Measurements from ENCODE around the gene MED26. TPM values are rescaled to one million over a fixed set of nuclear protein-coding genes. Genes with fewer than 3 reads are reported as not detected.

Gene MED26
- total RNA-seq, 1 experiment from 2014 or later: 15.6 TPM

DNA sequence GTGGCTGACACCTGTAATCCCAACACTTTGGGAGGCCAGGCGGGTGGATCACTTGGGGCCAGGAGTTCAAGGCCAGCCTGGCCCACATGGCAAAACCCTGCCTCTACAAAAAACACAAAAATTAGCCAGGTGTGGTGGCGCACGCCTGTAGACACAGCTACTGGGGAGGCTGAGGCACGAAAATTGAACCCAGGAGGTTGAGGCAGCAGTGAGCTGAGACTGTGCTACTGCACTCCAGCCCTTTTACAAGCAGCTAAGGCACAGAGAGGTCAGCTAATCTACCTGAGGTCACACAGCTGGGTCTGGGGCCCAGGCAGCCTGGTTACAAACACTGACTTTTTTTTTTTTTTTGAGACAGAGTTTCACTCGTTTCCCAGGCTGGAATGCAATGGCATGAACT lies 27.2 kb downstream of the MED26 start:
- H3K27ac ChIP-seq (ENCODE audit: low read depth, low read length, poor library complexity, severe bottlenecking): no peak overlapping the region
- no peaks in the 10 kb centered on the region for H3K36me3 ChIP-seq (ENCODE audit: insufficient read depth, low read length, poor library complexity, severe bottlenecking)
- intact Hi-C loops (cut with micrococcal nuclease; ENCODE audit: unreplicated experiment): no loop called here
- no peak overlapping the region for H3K4me3 ChIP-seq (ENCODE audit: low read depth, low read length, poor library complexity, severe bottlenecking)
- BruUV-seq (replicated peaks): no TSS peak
- no peaks in the 10 kb centered on the region for H3K9me3 ChIP-seq (ENCODE audit: low read depth, low read length, poor library complexity, severe bottlenecking)
- ChIA-PET CTCF (no interaction called here), POLR2A (ENCODE audit: low non-redundant PET) (no interaction called here)
- TF ChIP-seq, protein P1, sequence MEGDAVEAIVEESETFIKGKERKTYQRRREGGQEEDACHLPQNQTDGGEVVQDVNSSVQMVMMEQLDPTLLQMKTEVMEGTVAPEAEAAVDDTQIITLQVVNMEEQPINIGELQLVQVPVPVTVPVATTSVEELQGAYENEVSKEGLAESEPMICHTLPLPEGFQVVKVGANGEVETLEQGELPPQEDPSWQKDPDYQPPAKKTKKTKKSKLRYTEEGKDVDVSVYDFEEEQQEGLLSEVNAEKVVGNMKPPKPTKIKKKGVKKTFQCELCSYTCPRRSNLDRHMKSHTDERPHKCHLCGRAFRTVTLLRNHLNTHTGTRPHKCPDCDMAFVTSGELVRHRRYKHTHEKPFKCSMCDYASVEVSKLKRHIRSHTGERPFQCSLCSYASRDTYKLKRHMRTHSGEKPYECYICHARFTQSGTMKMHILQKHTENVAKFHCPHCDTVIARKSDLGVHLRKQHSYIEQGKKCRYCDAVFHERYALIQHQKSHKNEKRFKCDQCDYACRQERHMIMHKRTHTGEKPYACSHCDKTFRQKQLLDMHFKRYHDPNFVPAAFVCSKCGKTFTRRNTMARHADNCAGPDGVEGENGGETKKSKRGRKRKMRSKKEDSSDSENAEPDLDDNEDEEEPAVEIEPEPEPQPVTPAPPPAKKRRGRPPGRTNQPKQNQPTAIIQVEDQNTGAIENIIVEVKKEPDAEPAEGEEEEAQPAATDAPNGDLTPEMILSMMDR (conservative IDR thresholded peaks at IDR 0.05; ENCODE audit: low read depth, low read length): no peak
- no peak for TF ChIP-seq EZH2 (IDR thresholded peaks at IDR 0.05; ENCODE audit: borderline replicate concordance, low read depth, low read length, poor library complexity, severe bottlenecking)
- no peak for DNase-seq (ENCODE audit: low spot score)
- H3K27me3 ChIP-seq (replicated peaks; ENCODE audit: insufficient read depth, low read depth, low read length, poor library complexity): no peaks in the 10 kb centered on the region
- no peaks in the 10 kb centered on the region for H3K4me1 ChIP-seq (ENCODE audit: insufficient read depth, low read length, poor library complexity, severe bottlenecking)

DNA sequence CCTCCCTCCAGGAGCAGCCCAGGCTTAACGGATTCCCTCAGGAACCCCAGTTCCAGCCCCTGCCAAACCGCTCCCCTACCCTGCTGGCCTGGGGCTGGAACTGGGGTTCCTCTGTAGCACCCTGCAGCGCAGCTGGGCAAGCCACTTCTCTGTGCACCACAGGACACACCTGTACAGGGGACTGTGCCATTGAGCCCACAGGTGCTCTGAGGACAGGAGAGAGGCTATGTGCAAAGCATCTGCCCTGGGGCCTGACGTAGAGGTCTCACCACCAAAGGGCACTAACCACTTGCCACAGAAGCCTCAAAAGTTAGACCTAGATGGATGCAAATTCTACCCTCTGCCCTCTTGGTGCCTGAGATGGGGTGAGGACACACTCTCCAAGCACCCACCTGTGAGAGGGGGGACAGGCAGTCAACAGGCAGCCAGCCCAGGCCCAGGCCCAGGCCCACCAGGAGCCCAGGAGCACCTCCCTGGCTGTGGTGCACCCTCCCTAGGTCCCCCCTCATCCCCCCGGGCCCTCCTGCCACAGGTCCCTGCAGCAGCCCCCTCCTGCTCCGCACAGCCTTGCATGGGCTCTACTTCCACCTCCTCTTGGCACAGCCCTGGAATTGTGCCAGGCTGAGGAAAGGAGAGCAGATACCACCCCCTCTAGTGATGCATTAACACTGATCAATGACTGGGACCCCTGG lies 28.2 kb downstream of the MED26 start:
- H3K36me3 ChIP-seq (ENCODE audit: insufficient read depth, low read length, poor library complexity, severe bottlenecking): no peaks in the 10 kb centered on the region
- H3K27me3 ChIP-seq (replicated peaks; ENCODE audit: insufficient read depth, low read depth, low read length, poor library complexity): no peaks in the 10 kb centered on the region
- ChIA-PET POLR2A (ENCODE audit: low non-redundant PET) (no interaction called here), CTCF (no interaction called here)
- no peak overlapping the region for H3K4me3 ChIP-seq (ENCODE audit: low read depth, low read length, poor library complexity, severe bottlenecking)
- TF ChIP-seq, protein P1 (conservative IDR thresholded peaks at IDR 0.05; ENCODE audit: low read depth, low read length): no peak
- TF ChIP-seq EZH2 (IDR thresholded peaks at IDR 0.05; ENCODE audit: borderline replicate concordance, low read depth, low read length, poor library complexity, severe bottlenecking): no peak
- intact Hi-C loops (cut with micrococcal nuclease; ENCODE audit: unreplicated experiment): no loop called here
- no peak for DNase-seq (ENCODE audit: low spot score)
- no peaks in the 10 kb centered on the region for H3K9me3 ChIP-seq (ENCODE audit: low read depth, low read length, poor library complexity, severe bottlenecking)
- no peak overlapping the region for H3K27ac ChIP-seq (ENCODE audit: low read depth, low read length, poor library complexity, severe bottlenecking)
- no TSS peak for BruUV-seq (replicated peaks)
- H3K4me1 ChIP-seq (ENCODE audit: insufficient read depth, low read length, poor library complexity, severe bottlenecking): no peaks in the 10 kb centered on the region

DNA sequence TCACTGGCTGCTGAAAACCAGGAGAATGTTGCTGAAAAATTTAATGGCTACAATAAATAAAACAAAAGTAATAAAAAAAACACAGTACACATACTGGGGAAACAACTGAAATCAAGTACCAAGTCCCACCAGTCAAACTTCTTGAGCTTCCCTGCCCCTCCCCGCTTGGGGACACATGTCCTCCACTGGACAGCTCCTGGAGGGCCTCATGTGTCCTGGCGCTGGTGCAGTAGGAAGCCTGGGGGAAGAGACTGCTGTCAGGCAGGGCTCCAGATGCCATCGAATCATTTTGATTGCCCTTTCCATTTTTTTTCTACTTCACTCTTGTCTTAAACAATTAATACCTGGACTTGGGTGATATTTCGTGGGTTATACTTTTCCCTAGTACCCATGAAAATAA lies 29.2 kb downstream of the MED26 start:
- ChIA-PET POLR2A (ENCODE audit: low non-redundant PET) (no interaction called here), CTCF (no interaction called here)
- DNase-seq (ENCODE audit: low spot score): no peak
- no peaks in the 10 kb centered on the region for H3K27me3 ChIP-seq (replicated peaks; ENCODE audit: insufficient read depth, low read depth, low read length, poor library complexity)
- no peak for TF ChIP-seq EZH2 (IDR thresholded peaks at IDR 0.05; ENCODE audit: borderline replicate concordance, low read depth, low read length, poor library complexity, severe bottlenecking)
- TF ChIP-seq, protein P1 (conservative IDR thresholded peaks at IDR 0.05; ENCODE audit: low read depth, low read length): no peak
- H3K4me3 ChIP-seq (ENCODE audit: low read depth, low read length, poor library complexity, severe bottlenecking): no peak overlapping the region
- intact Hi-C loops (cut with micrococcal nuclease; ENCODE audit: unreplicated experiment): no loop called here
- no peaks in the 10 kb centered on the region for H3K4me1 ChIP-seq (ENCODE audit: insufficient read depth, low read length, poor library complexity, severe bottlenecking)
- no peak overlapping the region for H3K27ac ChIP-seq (ENCODE audit: low read depth, low read length, poor library complexity, severe bottlenecking)
- H3K9me3 ChIP-seq (ENCODE audit: low read depth, low read length, poor library complexity, severe bottlenecking): no peaks in the 10 kb centered on the region
- BruUV-seq (replicated peaks): no TSS peak
- H3K36me3 ChIP-seq (ENCODE audit: insufficient read depth, low read length, poor library complexity, severe bottlenecking): no peaks in the 10 kb centered on the region

Data from A673 (cell line).